IMR-90 (cell line): ENCODE results near the gene OR2T6. TPM values are rescaled to one million over a fixed set of nuclear protein-coding genes. Genes with fewer than 3 reads are reported as not detected.

ENCODE experiments used
- ATAC-seq: fragments of 200-7000 bp; cut with Tn5 transposase; 2 replicates; pipeline ENCODE4 v1.9.1; 2020; ENCODE audit warnings: low read depth, mild to moderate bottlenecking, moderate library complexity
- BruUV-seq: library from RNA; stranded (reverse); fragments of 400-500 nt; replicated peaks from 2 replicates; lab custom pipeline; 2021; lab: Mats Ljungman, UMichigan
- CTCF ChIA-PET: fragments of 300-600 bp; formaldehyde crosslinking; extraction: SDS; loops from one replicate; lab custom pipeline; 2021; ENCODE audit warnings: antibody characterized with exemption; lab: Yijun Ruan, JAX
- POLR2A ChIA-PET: fragments of 300-600 bp; sonication (Branson Sonifier 250); formaldehyde crosslinking; loops from one replicate; lab custom pipeline; 2022; ENCODE audit warnings: antibody characterized with exemption; ENCODE audit not compliant: unreplicated experiment; lab: Charles Lee
- DNase-seq: peaks from one replicate; pipeline ENCODE4 v3.0.0; 2013
- H2AFZ ChIP-seq: replicated peaks from 2 replicates; pipeline ENCODE3; 2013; ENCODE audit warnings: low read length, mild to moderate bottlenecking; ENCODE audit not compliant: poor library complexity
- H2AK5ac ChIP-seq: 2 replicates; pipeline ENCODE4 v1.6.1; 2013; ENCODE audit warnings: low read depth, low read length, inconsistent platforms
- H2AK9ac ChIP-seq: replicated peaks from 2 replicates; pipeline ENCODE3; 2013; ENCODE audit warnings: mild to moderate bottlenecking, low read depth, low read length, moderate library complexity; ENCODE audit not compliant: poor library complexity
- H2BK120ac ChIP-seq: 2 replicates; pipeline ENCODE4 v1.6.1; 2013; ENCODE audit warnings: low read depth, low read length, inconsistent platforms
- H2BK15ac ChIP-seq: 3 replicates; pipeline ENCODE4 v1.6.1; 2013; ENCODE audit warnings: low read depth, low read length, inconsistent platforms
- H2BK20ac ChIP-seq: 2 replicates; pipeline ENCODE4 v1.6.1; 2013; ENCODE audit warnings: low read depth, mild to moderate bottlenecking, inconsistent platforms, low read length, moderate library complexity
- H2BK5ac ChIP-seq: 2 replicates; pipeline ENCODE4 v1.6.1; 2013; ENCODE audit warnings: mild to moderate bottlenecking, low read depth, low read length, inconsistent platforms; ENCODE audit not compliant: poor library complexity, severe bottlenecking
- H3K14ac ChIP-seq: replicated peaks from 2 replicates; pipeline ENCODE4 v1.6.1; 2013; ENCODE audit warnings: low read depth, low read length, inconsistent platforms
- H3K18ac ChIP-seq: 2 replicates; pipeline ENCODE4 v1.6.1; 2013; ENCODE audit warnings: low read depth, low read length, control low read depth
- H3K23ac ChIP-seq: 2 replicates; pipeline ENCODE4 v1.6.1; 2013; ENCODE audit warnings: low read depth, low read length, inconsistent platforms
- H3K27ac ChIP-seq: 2 replicates; pipeline ENCODE4 v1.5.1; 2013; ENCODE audit warnings: mild to moderate bottlenecking, control low read depth, low read length; ENCODE audit not compliant: insufficient read depth
- H3K27me3 ChIP-seq: 2 replicates; pipeline ENCODE4 v1.6.1; 2013; ENCODE audit warnings: low read length; ENCODE audit not compliant: control insufficient read depth, insufficient read depth
- H3K36me3 ChIP-seq: 2 replicates; pipeline ENCODE4 v1.6.1; 2013; ENCODE audit warnings: low read length, mixed read lengths; ENCODE audit not compliant: control insufficient read depth, insufficient read depth
- H3K4ac ChIP-seq: 2 replicates; pipeline ENCODE4 v1.6.1; 2013; ENCODE audit warnings: low read depth, low read length, inconsistent platforms
- H3K4me1 ChIP-seq: 2 replicates; pipeline ENCODE4 v1.6.1; 2013; ENCODE audit warnings: low read length, mixed read lengths; ENCODE audit not compliant: control insufficient read depth, insufficient read depth
- H3K4me2 ChIP-seq: 2 replicates; pipeline ENCODE4 v1.6.1; 2013; ENCODE audit warnings: low read depth, mild to moderate bottlenecking, control low read depth, low read length, moderate library complexity
- H3K4me3 ChIP-seq: 2 replicates; pipeline ENCODE4 v1.5.1; 2013; ENCODE audit warnings: low read depth, mild to moderate bottlenecking, control low read depth, low read length, moderate library complexity; ENCODE audit not compliant: insufficient read depth
- H3K56ac ChIP-seq: 2 replicates; pipeline ENCODE4 v1.6.1; 2013; ENCODE audit warnings: low read length, inconsistent platforms; ENCODE audit not compliant: insufficient read depth; ENCODE audit errors: extremely low read depth
- H3K79me1 ChIP-seq, 2 experiments: 2 replicates each; pipeline ENCODE4 v1.6.1; 2013; ENCODE audit warnings: low read length in 2 of 2, inconsistent platforms in 1 of 2, low read depth in 1 of 2
- H3K9ac ChIP-seq: 2 replicates; pipeline ENCODE4 v1.6.1; 2013; ENCODE audit warnings: low read depth, low read length, control low read depth
- H3K9me1 ChIP-seq: 2 replicates; pipeline ENCODE4 v1.6.1; 2013; ENCODE audit warnings: low read length, inconsistent platforms; ENCODE audit not compliant: insufficient read depth
- H3K9me3 ChIP-seq: 2 replicates; pipeline ENCODE4 v1.6.1; 2013; ENCODE audit warnings: low read length; ENCODE audit not compliant: control insufficient read depth, insufficient read depth
- H4K20me1 ChIP-seq: 2 replicates; pipeline ENCODE4 v1.6.1; 2013; ENCODE audit warnings: low read length, inconsistent platforms; ENCODE audit not compliant: insufficient read depth
- H4K5ac ChIP-seq: 2 replicates; pipeline ENCODE4 v1.6.1; 2013; ENCODE audit warnings: mild to moderate bottlenecking, low read depth, low read length, control low read depth
- H4K8ac ChIP-seq, 2 experiments: 2 replicates each; pipeline ENCODE4 v1.6.1; 2013; ENCODE audit warnings: low read depth in 2 of 2, low read length in 2 of 2, control low read depth in 1 of 2, inconsistent platforms in 1 of 2
- H4K91ac ChIP-seq: 2 replicates; pipeline ENCODE4 v1.6.1; 2013; ENCODE audit warnings: low read depth, low read length, inconsistent platforms; ENCODE audit not compliant: insufficient read depth
- BHLHE40 ChIP-seq: fragments of 150-350 bp; IDR thresholded peaks from 2 replicates; pipeline ENCODE4 v1.6.1; 2016; ENCODE audit warnings: mild to moderate bottlenecking, low read depth, low read length
- CEBPB ChIP-seq: IDR thresholded peaks from 2 replicates; pipeline ENCODE4 v1.6.1; 2012; ENCODE audit warnings: low read depth, low read length, improper control_type of control experiment
- CHD1 ChIP-seq: IDR thresholded peaks from 2 replicates; pipeline ENCODE4 v1.6.1; 2012; ENCODE audit warnings: low read depth, low read length, improper control_type of control experiment
- CTCF ChIP-seq: conservative IDR thresholded peaks from 2 replicates; pipeline ENCODE4 v1.5.1; 2012; ENCODE audit warnings: mild to moderate bottlenecking, low read depth, low read length, improper control_type of control experiment
- ELK1 ChIP-seq: fragments of 150-350 bp; IDR thresholded peaks from 2 replicates; pipeline ENCODE4 v1.6.1; 2016; ENCODE audit warnings: low read depth, mild to moderate bottlenecking, low read length, moderate library complexity, borderline replicate concordance
- MXI1 ChIP-seq: IDR thresholded peaks from 2 replicates; pipeline ENCODE4 v1.6.1; 2012; ENCODE audit warnings: low read depth, mild to moderate bottlenecking, low read length, moderate library complexity, borderline replicate concordance
- RAD21 ChIP-seq: IDR thresholded peaks from 2 replicates; pipeline ENCODE4 v1.6.1; 2012; ENCODE audit warnings: low read length, improper control_type of control experiment
- SMC3 ChIP-seq: fragments of 150-350 bp; IDR thresholded peaks from 2 replicates; pipeline ENCODE4 v1.6.1; 2016; ENCODE audit warnings: low read depth, mild to moderate bottlenecking, antibody characterized with exemption, low read length, moderate library complexity
- WGBS, 2 experiments: methylation state at CpG; one replicate each; pipeline versions ENCODE4 v1.1.5 to v1.1.7; 2013; ENCODE audit warnings: missing lambda C conversion rate in 2 of 2; ENCODE audit not compliant: insufficient read length in 1 of 2; ENCODE audit errors: extremely low coverage in 2 of 2; 5-methylcytosine and 5-hydroxymethylcytosine counted together
- dilution Hi-C: fragments of 300-500 bp; cut with HindIII; formaldehyde crosslinking; loops from one replicate; pipeline ENCODE4 v1.14.3; 2018; ENCODE audit warnings: low sequenced_read_pairs; ENCODE audit not compliant: unreplicated experiment
- in situ Hi-C: fragments of 300-500 bp; cut with MboI; formaldehyde crosslinking; loops from 3 replicates; pipeline ENCODE4 v1.14.3; 2019; ENCODE audit warnings: low sequenced_read_pairs, inconsistent platforms, mixed read lengths
- intact Hi-C: fragments of 100-400 bp; cut with micrococcal nuclease; formaldehyde crosslinking; loops from 2 replicates; pipeline ENCODE4 v1.10.0; 2022
- polyA plus RNA-seq, 3 experiments: library from polyadenylated mRNA; depleted of rRNA; stranded (reverse); fragments of >200 nt; gene quantifications; 2 replicates each; pipeline ENCODE4 v1.2.3, GENCODE V29; 2012; ENCODE audit warnings: low replicate concordance in 1 of 3
- total RNA-seq: library from RNA; depleted of rRNA; stranded (reverse); fragments of >200 nt; gene quantifications from 2 replicates; pipeline ENCODE4 v1.2.3, GENCODE V29; 2012

Gene OR2T6
- total and polyA plus RNA-seq, 2 of the 4 experiments (the other 2 are of a cell fraction), result not detected

- no peak overlapping the region for H3K27ac ChIP-seq
- H3K9ac ChIP-seq, result no peak overlapping the region
- no peak overlapping the region for H4K5ac ChIP-seq
- no peak overlapping the region for H2BK15ac ChIP-seq
- no peak overlapping the region for H2AFZ ChIP-seq
- no peak overlapping the region for H2AK9ac ChIP-seq
- ChIA-PET POLR2A (no interaction called here), CTCF (no interaction called here)
- WGBS, 2 experiments, result no CpG with 5 or more reads among the region's 3 CpGs
- H3K14ac ChIP-seq, result no peak overlapping the region
- ATAC-seq (no peak), DNase-seq (no peak)
- in situ Hi-C loops, result no loop called here
- no peak overlapping the region for H3K18ac ChIP-seq
- TF ChIP-seq SMC3, result no peak
- TF ChIP-seq BHLHE40, result no peak
- TF ChIP-seq MXI1, result no peak
- TF ChIP-seq RAD21, result no peak
- no peak for TF ChIP-seq ELK1
- no peak for TF ChIP-seq CHD1
- TF ChIP-seq CTCF, result no peak
- no peak for TF ChIP-seq CEBPB
- dilution Hi-C loops, result no loop called here
- no peak overlapping the region for H3K56ac ChIP-seq
- no peaks in the 10 kb centered on the region for H3K36me3 ChIP-seq
- no peak overlapping the region for H2BK5ac ChIP-seq
- H4K91ac ChIP-seq, result no peak overlapping the region
- H3K4me1 ChIP-seq, result no peaks in the 10 kb centered on the region
- H3K4me2 ChIP-seq, result no peak overlapping the region
- intact Hi-C loops, result no loop called here
- no peak overlapping the region for H2BK20ac ChIP-seq
- H4K20me1 ChIP-seq, result no peaks in the 10 kb centered on the region
- H3K79me1 ChIP-seq, result no peaks in the 10 kb centered on the region
- no peaks in the 10 kb centered on the region for H3K9me1 ChIP-seq
- no peak overlapping the region for H2AK5ac ChIP-seq
- no peak overlapping the region for H3K4me3 ChIP-seq
- no peak overlapping the region for H3K4ac ChIP-seq
- peaks cover 14% of the 10 kb centered on the region for H3K9me3 ChIP-seq
- BruUV-seq, result no TSS peak
- H4K8ac ChIP-seq, result no peak overlapping the region
- no peaks in the 10 kb centered on the region for H3K27me3 ChIP-seq
- no peak overlapping the region for H2BK120ac ChIP-seq
- no peak overlapping the region for H3K23ac ChIP-seq
Observed at GRCh38 chr1:248416226-248416625, 40.7 kb downstream of the OR2T6 start.
